Measurements from ENCODE around the gene ASTN2. TPM values are rescaled to one million over a fixed set of nuclear protein-coding genes. Genes with fewer than 3 reads are reported as not detected.
"Not testable (repeated sequence)": the region's sequence is repeated elsewhere in the genome, so short reads cannot be mapped to it uniquely, and the experiment has no call there.

Gene ASTN2
- total RNA-seq, 1 experiment from 2014 or later, result 8.0 TPM

DNA sequence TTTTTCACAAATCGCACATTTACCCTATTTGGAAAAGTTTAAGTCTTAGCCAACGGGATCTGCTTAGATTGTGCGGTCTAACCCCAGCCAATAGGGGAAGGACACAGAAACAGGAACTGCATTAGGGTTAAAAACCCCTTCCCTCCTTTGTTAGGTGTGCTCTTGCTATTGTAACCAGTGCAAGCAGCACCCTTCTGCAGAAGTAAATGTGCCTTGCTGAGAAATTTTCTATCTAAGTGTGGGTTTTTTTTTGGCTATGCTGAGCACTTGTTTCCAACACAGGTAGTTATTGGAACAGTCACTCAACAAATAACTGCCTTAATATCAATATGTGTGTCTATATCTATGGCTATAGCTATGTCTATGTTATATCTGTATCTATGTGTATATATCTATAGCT lies 537.8 kb downstream of the ASTN2 start:
- Histone ChIP-seq H3K9me3 (peaks cover 3% of the 10 kb centered on the region; the same call in 1 of the 2 replicates), H3K36me3 (no peaks in the 10 kb centered on the region), H3K27me3 (no peaks in the 10 kb centered on the region), H3K4me3 (no peak overlapping the region)
- no peak for DNase-seq

DNA sequence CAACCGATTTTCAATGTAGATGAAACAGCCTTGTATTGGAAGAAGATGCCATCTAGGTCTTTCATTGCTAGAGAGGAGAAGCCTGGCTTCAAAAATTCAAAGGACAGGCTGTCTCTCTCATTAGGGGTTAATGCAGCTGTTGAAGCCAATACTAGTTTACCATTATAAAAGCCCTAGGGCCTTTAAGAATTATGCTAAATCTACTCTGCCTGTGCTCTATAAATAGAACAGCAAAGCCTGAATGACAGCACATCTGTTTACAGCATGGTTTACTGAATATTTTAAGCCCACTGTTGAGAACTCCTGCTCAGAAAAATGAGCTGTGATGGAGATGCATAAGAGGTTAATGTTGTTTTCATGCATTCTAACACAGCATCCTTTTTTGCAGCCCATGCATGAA lies 539.3 kb downstream of the ASTN2 start:
- DNase-seq, result no peak
- no peak overlapping the region for H3K4me3 ChIP-seq
- no peaks in the 10 kb centered on the region for H3K27me3 ChIP-seq
- peaks cover 3% of the 10 kb centered on the region; the same call in 1 of the 2 replicates for H3K9me3 ChIP-seq
- no peaks in the 10 kb centered on the region for H3K36me3 ChIP-seq

DNA sequence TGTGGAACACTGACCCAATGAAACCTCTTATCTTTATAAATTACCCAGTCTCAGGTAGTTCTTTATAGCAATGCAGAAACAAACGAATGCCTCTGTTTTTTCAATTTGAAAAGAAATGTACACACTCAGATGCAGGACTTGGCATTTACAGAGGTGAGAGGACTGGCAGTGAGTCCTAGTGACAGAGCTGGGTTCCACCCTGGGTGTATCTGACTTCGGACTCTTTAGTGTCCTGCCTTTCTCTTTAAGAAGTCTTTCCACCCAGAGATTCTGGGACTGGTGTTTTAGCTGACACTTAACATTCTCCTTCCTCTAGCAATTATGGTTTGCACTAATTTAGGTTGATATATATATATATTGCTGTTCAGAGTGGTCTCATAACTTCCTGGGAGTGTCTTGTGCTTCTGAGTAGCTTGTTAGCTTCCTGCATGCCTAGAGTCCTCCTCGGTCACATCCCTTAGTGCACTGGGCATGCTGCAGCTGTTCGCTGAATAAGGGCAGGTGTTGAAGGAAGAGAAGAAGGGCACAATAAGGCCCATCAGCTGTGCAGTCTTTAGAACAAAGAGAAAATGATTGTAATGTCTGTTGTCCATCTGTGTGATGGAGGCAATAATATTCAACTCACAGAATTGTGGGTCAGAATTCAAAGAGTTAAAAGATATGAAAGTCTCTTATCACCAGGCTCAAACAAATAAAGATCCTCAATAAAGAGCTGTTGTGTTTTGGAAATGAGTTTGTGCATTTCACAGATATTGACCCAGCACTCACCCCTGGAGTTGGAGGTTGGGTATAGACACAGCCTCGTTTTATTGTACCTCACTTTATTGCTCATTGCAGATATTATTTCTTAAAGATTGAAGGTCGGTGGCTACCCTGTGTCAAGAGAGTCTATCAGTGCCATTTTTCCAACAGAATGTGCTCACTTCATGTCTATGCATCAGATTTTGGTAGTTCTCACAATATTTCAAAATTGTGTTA lies 540.6 kb downstream of the ASTN2 start:
- Histone ChIP-seq H3K9me3 (peaks cover 3% of the 10 kb centered on the region; the same call in 1 of the 2 replicates), H3K27me3 (no peaks in the 10 kb centered on the region), H3K36me3 (no peaks in the 10 kb centered on the region), H3K4me3 (no peak overlapping the region)
- no peak for DNase-seq

DNA sequence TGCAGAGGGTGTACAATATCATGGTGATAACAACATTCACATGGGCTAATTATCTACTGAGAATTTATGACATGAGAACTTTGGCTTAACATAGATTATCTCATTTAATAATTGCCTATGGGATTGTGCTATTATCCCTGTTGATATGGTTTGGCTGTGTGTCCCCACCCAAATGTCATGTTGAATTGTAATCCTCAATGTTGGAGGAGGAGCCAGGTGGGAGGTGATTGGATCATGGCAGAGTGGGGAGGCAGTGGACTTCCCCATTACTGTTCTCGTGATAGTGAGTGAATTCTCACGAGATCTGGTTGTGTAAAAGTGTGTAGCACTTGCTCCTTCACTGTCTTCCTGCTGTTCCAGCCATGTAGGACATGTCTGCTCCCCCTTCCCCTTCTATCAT lies 541.4 kb downstream of the ASTN2 start:
- H3K27me3 ChIP-seq, result no peaks in the 10 kb centered on the region
- H3K9me3 ChIP-seq, result peaks cover 3% of the 10 kb centered on the region; the same call in 1 of the 2 replicates
- H3K4me3 ChIP-seq, result no peak overlapping the region
- no peak for DNase-seq
- H3K36me3 ChIP-seq, result no peaks in the 10 kb centered on the region

DNA sequence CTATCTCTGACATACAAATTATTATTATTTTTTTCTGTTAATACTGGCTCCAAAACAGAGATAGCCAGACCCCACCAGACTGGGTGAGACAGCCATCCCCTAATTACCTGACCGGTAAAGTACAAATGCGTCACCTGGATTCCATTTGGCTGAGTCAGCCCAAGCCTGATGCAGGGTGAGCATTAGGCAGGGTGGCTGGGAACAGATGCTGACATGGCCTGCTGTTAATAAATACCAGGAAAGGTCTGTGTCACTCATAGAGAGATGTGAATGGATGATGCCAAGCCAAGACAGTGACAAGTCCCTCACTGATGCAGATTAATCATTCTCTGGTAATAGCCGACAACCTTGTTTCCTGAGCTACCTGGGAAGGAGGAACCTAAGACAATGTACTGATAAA lies 544.3 kb downstream of the ASTN2 start:
- H3K9me3 ChIP-seq, result no peaks in the 10 kb centered on the region
- H3K27me3 ChIP-seq, result no peaks in the 10 kb centered on the region
- H3K4me3 ChIP-seq, result no peak overlapping the region
- no peaks in the 10 kb centered on the region for H3K36me3 ChIP-seq
- DNase-seq, result no peak

DNA sequence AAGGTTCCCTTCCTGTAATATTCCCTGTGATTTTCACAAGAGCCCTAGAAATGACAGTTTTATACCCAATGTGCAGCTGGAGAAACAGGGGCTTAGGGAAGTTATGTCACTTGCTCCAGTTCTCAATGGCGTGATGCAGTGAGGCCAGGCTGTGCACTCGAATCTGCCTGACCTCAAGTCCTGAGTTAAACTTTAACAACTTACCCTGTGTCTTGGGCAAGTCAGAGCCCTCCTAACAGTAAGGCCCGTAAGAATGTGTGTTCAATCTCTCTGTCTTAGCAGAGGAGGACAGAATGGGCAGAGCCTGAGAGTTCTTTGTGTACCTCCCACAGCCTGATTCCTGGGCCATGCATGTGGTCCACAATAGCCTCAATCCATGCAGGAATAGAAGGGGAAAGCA lies 546.7 kb downstream of the ASTN2 start:
- H3K9me3 ChIP-seq, result no peaks in the 10 kb centered on the region
- H3K36me3 ChIP-seq, result no peaks in the 10 kb centered on the region
- no peak overlapping the region for H3K4me3 ChIP-seq
- no peaks in the 10 kb centered on the region for H3K27me3 ChIP-seq
- no peak for DNase-seq

DNA sequence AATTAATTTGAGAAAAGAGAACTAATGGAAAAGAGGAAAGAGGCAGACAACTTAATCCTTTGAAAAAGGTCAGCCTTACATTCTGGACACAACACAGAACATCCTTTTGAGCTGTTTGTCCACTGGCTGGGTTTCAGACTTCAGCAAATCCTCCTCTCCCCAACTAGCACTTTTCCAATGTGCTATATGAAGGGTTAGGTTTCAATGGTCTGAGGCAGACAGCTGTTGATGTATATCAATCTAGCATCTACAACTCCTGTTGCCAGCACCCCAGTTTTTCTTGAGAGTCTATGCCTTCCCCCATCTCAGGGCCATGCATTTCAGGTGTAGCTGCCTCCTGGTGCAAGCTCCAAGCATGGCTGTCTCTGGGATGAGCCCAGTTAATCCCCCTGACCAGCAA lies 553.5 kb downstream of the ASTN2 start:
- no peaks in the 10 kb centered on the region for H3K27me3 ChIP-seq
- H3K9me3 ChIP-seq, result no peaks in the 10 kb centered on the region
- H3K36me3 ChIP-seq, result no peaks in the 10 kb centered on the region
- DNase-seq, result no peak
- no peak overlapping the region for H3K4me3 ChIP-seq

DNA sequence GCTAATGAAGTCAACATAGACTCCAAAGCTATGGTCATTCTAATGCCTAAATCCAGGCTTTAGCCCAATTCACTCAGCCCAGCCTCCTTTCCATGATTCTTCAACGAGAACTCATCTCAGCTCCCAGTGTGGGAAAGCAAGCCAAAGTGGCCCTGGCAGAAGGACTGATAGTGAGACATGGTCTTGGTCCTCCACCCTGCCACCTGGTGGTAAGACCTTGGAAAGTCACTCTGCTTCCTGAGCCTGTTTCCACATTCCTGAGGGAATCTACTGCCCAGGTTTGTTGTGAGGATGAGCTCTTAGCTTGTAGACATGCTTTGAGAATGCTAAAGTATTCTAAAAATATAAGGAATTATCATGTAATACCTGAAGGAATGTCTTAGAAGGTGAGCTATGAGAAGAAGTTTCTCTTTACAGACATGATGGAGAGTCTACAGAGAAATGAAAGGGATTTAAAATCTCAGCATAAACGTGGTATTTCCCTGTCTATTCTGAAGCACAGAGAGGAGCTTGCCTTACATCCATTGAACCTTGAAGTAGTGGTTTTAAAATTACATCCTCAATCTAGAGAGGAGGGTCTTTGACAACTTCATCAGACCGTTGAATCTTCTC lies 554.2 kb downstream of the ASTN2 start:
- Histone ChIP-seq H3K36me3 (no peaks in the 10 kb centered on the region), H3K4me3 (no peak overlapping the region), H3K27me3 (no peaks in the 10 kb centered on the region), H3K9me3 (no peaks in the 10 kb centered on the region)
- DNase-seq, result peak; percentile 71

DNA sequence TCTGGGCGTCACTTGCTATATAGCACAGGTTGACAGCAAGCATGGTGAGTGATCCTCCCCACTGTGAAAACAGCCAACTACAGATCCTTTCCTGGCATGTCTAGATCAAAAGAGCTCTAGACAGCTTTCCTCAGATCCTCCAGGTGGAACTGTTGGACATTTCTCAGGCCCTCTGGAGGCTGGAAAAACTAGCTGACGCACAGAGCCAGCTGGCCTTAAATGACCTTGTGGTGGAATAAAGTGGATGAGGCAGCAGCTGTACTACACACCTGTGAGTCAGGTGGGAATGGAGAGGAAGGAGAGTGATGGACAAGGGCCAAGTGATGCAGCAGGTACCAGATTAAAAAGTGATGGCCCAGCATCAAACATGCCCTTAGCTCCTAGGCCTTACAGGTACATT lies 555.1 kb downstream of the ASTN2 start:
- Histone ChIP-seq H3K36me3 (no peaks in the 10 kb centered on the region), H3K27me3 (no peaks in the 10 kb centered on the region), H3K9me3 (no peaks in the 10 kb centered on the region), H3K4me3 (no peak overlapping the region)
- no peak for DNase-seq

DNA sequence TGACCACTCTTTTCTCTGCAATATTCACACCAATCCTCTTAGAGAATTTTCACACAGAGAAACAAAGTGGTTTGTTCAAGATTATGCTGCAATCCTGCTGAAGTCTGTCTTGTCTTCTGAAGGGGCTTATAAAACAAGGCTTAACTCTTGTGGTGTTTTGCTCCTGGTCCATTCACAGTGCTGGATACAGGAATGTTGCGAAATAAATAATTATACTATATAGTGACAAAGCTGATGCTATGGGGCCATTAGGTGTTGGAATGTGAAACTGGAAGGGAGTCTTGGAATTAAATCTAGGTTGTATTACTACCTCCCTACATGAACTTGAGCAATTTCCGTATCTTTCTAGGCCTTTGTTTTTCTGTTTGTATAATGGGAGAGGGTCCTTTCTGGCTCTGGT lies 557.5 kb downstream of the ASTN2 start:
- H3K9me3 ChIP-seq, result no peaks in the 10 kb centered on the region
- H3K27me3 ChIP-seq, result no peaks in the 10 kb centered on the region
- H3K36me3 ChIP-seq, result no peaks in the 10 kb centered on the region
- no peak overlapping the region for H3K4me3 ChIP-seq
- no peak for DNase-seq

DNA sequence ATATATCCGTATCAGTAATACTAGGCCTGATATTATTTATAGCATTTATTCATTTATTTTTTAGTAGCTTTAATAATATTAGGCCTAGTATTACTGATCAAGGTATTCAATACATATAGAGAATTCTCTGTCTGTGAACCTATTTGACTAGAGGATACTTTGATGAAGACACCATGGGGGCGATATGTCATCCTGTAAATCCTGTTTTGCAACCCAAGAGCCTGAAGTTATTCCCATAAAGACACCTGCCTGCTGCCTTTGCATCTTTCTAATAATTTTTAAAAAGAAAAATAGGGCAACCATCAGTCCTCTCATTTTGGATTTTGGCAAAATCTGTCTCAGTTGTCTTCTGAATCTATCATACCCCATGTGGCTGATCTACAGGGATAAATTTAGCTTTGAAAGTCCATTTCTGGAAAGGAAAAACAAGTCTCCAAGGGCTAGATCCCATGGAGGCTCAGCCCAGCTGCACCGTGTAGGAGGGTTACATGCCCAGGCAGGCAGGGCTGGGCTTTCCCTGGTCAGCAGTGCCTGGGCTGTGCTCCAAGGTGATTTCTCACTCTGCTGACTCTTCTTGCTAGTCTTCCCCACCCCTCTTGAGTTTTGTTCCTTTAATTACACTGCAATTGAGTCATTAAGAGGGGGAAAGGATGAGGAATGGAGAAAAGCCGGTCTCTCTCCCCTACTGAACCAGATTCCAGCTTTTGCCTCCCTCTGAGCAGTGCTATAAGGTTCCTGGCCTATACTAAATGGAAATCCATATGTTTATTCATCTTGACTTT lies 558.8 kb downstream of the ASTN2 start:
- Histone ChIP-seq H3K27me3 (no peaks in the 10 kb centered on the region), H3K36me3 (no peaks in the 10 kb centered on the region), H3K4me3 (no peak overlapping the region), H3K9me3 (no peaks in the 10 kb centered on the region)
- peak; percentile 75 for DNase-seq

DNA sequence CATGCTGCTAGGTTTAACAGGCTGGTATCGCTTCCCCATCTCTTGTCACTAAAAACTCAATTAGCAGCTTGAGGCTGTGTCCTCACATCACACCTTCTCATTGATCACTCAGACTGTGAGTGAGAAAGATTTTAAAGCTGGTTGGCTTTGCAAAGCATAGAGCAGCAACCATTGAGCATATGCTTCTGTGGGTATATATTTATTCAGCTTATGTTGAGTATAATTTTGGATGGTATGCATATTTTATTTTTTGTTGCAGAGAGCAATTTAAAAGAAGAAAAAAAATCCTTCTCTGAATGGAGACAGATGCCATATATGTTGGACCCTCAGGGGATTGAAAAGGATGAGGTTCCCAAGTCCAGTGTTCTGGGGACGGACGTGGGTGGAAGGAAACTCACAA lies 565.1 kb downstream of the ASTN2 start:
- no peaks in the 10 kb centered on the region for H3K9me3 ChIP-seq
- no peaks in the 10 kb centered on the region for H3K27me3 ChIP-seq
- no peaks in the 10 kb centered on the region for H3K36me3 ChIP-seq
- no peak overlapping the region for H3K4me3 ChIP-seq
- no peak for DNase-seq

DNA sequence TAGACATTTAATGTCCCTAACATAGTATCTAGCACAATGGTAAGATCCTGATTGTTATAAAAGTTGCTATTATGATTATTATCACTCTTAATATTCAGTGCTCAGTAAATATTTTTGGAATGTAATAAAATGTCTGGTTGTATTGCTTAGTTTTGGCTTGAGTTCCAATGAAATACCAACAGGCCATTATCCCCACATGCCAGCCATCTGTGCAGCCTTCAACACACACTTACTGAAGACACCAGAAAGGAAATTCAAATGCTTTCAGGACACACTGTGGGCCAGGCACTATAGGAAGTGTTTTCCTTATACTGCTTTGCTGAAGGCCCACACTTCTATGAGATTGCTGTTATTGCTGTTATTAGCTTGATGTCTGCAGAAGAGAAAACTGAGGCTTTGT lies 570.2 kb downstream of the ASTN2 start:
- Histone ChIP-seq H3K4me3 (no peak overlapping the region), H3K36me3 (no peaks in the 10 kb centered on the region), H3K27me3 (no peaks in the 10 kb centered on the region), H3K9me3 (no peaks in the 10 kb centered on the region)
- DNase-seq, result no peak

DNA sequence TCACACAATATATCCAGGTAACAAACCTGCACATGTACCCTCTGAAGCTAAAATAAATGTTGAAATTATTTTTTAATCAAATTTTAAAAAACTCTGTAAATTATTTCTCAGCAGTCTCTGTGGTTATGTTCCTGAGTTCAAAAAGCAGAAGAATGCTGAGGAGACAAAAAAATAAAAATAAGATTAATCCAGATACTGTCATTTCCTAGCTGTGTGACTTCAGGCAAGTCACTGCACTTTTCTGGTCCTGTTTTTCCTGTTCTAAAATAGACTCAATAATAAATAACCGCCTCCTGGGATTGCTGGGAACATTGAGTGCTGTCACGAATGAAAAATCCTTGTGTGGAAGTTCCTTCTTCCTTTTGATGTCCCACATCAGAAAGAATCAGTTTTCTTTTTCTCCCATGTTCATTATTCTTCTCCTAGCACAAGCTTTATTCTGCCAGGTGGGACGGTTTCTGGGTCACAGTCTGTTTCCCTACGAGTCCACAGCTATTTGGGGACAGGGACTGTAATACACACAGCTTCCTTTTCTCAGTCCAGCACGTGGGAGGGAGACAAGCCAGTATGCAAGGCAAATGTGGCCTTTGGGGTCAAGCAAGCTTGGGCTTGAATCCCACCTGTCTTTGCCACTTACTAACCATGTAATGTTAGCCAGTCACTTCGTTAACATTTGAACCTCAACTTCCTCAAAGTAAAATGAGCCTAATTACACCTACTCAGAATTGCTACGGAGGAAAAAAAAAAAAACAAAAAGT lies 570.8 kb downstream of the ASTN2 start:
- no peaks in the 10 kb centered on the region for H3K36me3 ChIP-seq
- no peaks in the 10 kb centered on the region for H3K9me3 ChIP-seq
- H3K27me3 ChIP-seq, result no peaks in the 10 kb centered on the region
- no peak for DNase-seq
- H3K4me3 ChIP-seq, result no peak overlapping the region

DNA sequence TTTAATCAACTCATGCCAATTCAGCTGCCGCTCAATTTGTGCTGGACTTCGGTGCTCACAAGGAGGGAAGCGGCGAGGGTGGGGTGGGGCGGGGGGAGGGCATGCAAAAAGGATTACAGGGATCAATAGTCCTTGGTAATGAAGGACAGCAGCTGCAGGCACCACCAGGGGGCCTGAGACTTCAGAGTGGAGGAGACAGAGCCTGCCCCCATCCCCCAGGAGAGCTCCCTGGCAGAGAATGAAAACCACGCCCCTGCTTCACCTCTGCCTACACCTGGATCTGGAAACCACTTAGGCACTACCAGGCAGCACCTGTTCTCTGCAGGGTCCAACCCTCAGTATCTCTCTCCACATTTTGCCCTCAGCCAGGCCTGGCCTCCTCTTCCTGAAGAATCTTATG lies 572.2 kb downstream of the ASTN2 start:
- no peaks in the 10 kb centered on the region for H3K27me3 ChIP-seq
- DNase-seq, result no peak
- H3K9me3 ChIP-seq, result no peaks in the 10 kb centered on the region
- no peaks in the 10 kb centered on the region for H3K36me3 ChIP-seq
- no peak overlapping the region for H3K4me3 ChIP-seq

DNA sequence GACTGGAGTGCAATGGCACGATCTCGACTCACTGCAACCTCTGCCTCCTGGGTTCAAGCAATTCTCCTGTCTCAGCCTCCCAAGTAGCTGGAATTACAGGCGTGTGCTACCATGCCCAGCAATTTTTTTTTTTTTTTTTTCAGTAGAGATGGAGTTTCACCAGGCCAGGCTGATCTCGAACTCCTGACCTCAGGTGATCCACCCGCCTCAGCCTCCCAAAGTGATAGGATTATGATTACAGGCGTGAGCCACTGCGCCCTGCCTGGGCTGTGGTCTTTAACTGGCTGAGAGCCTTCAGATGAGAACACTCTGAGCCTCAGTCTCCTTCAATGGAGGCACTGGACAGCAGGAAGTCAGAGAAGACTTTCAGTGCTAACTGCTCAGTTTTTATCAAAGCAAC lies 576.4 kb downstream of the ASTN2 start:
- H3K27me3 ChIP-seq, H3K9me3 ChIP-seq, H3K4me3 ChIP-seq, H3K36me3 ChIP-seq, DNase-seq: not testable (repeated sequence)
